ENCODE data around the gene MIA2. TPM values are rescaled to one million over a fixed set of nuclear protein-coding genes. Genes with fewer than 3 reads are reported as not detected.
"Not testable (repeated sequence)": the region's sequence is repeated elsewhere in the genome, so short reads cannot be mapped to it uniquely, and the experiment has no call there.

MIA2 gene
- total RNA-seq, 4 donors from 2014 or later, result 10.9 to 17.0 (median 12.6) TPM

DNA sequence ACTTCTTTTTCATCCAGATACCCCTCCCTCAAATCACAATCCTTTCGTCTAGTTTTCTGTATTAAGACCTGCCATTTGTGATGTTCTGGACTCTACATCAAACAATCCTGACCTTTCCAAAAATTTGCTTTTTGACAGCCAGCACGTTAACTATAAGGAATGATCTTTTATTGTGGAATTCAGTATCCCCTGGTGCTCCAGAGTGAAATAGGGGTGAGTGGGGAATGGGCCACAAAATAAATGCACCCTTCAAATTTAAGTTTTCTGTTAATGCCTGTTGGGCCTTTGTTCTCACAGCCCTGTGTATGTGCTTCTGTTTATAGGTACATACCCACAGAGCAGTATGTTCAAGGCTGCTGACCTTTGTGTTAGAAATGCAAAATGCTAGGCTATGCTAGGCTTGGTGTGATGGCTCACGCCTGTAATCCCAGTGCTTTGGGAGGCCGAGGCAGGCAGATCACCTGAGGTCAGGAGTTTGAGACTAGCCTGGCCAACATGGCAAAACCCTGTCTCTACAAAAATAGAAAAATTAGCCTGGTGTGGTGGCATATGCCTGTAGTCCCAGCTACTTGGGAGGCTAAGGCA, 46.7 kb upstream of the MIA2 start:
- no peak for TF ChIP-seq CTCF (IDR thresholded peaks at IDR 0.05)
- TF ChIP-seq POLR2AphosphoS5 (IDR thresholded peaks at IDR 0.05), result peak in 1 of 2 donors; percentile 7
- Histone ChIP-seq H3K27ac (replicated peaks in 1 of 4) (no peak overlapping the region), H3K9me3 (no peaks in the 10 kb centered on the region), H3K4me1 (no peaks in the 10 kb centered on the region), H3K4me3 (no peak overlapping the region), H3K36me3 (peaks cover 10 to 34% (median 31%) of the 10 kb centered on the region in 4 donors), H3K27me3 (no peaks in the 10 kb centered on the region)
- intact Hi-C loops (cut with DNase I), result no loop called here
- no peak for DNase-seq (ENCODE audit: extremely low spot score)
- 77% methylated on average over 4 of the region's 4 CpGs for whole genome bisulfite sequencing

DNA sequence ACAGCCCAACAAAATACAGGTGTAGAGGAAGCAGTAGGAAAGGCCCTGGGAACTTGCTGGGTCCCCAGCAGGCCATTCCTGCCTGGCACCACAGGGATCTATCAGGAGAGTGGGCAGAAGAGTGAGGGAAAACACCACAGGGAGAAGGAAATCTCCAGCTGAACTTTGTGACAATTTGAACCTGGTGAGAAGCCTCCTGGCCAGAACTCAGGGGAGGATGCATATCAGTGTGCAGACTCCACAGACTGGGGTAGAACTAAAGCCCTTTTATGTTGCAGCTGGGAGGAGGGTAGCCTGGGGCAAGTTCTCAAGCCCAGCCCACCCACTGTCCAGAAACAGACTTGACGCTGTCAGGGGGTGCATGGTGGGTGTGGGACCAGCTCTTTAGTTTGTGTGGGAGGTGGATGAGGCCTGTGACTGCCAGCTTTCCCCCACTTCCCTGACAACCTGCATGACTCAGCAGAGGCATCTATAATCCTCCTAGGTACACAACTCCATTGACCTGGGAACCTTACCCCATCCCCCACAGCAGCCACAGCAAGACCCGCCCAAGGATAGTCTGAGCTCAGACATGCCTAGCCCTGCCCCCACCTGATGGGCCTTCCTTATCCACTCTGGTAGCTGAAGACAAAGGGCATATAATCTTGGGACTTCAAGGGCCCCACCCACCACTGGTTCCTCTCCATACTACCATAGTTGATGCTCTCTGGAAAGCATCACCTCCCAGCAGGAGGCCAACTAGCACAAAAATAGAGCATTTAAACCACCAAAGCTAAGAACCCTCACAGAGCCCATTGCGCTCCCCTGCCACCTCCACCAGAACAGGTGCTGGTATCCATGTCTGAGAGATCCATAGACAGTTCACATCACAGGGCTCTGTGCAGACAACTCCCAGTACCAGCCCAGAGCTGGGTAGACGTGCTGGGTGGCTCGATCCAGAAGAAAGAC, 29.8 kb upstream of the MIA2 start:
- no peaks in the 10 kb centered on the region for H3K36me3 ChIP-seq
- 84% methylated on average over 5 of the region's 5 CpGs for WGBS
- DNase-seq (ENCODE audit: extremely low spot score), result no peak
- TF ChIP-seq POLR2A (IDR thresholded peaks at IDR 0.05; ENCODE audit: low read depth) (no peak), CTCF (IDR thresholded peaks at IDR 0.05) (no peak), POLR2AphosphoS5 (IDR thresholded peaks at IDR 0.05) (no peak), EP300 (IDR thresholded peaks at IDR 0.05) (no peak)
- no peaks in the 10 kb centered on the region for H3K4me1 ChIP-seq
- no peak overlapping the region for H3K4me3 ChIP-seq
- H3K9me3 ChIP-seq, result no peaks in the 10 kb centered on the region
- no peak overlapping the region for H3K27ac ChIP-seq (replicated peaks in 1 of 4)
- intact Hi-C loops (cut with DNase I), result no loop called here
- H3K27me3 ChIP-seq, result no peaks in the 10 kb centered on the region

- H3K27me3 ChIP-seq; H3K27ac ChIP-seq (replicated peaks in 1 of 4); H3K4me3 ChIP-seq; H3K36me3 ChIP-seq; DNase-seq (ENCODE audit: extremely low spot score); intact Hi-C loops (cut with DNase I); H3K4me1 ChIP-seq; H3K9me3 ChIP-seq: not testable (repeated sequence)
- WGBS, result 85% methylated on average over 2 of the region's 2 CpGs
Observed at GRCh38 chr14:39207430-39207829, 26.3 kb upstream of the MIA2 start.

GRCh38 chr14:39211109-39211741, 22.5 kb upstream of the MIA2 start:
- Histone ChIP-seq H3K36me3 (no peaks in the 10 kb centered on the region), H3K27ac (replicated peaks in 1 of 4) (no peak overlapping the region), H3K4me1 (no peaks in the 10 kb centered on the region), H3K27me3 (no peaks in the 10 kb centered on the region), H3K9me3 (no peaks in the 10 kb centered on the region), H3K4me3 (no peak overlapping the region)
- 81% methylated on average over 15 of the region's 15 CpGs for WGBS
- intact Hi-C loops (cut with DNase I), result no loop called here
- TF ChIP-seq EP300 (IDR thresholded peaks at IDR 0.05) (no peak), POLR2AphosphoS5 (IDR thresholded peaks at IDR 0.05) (no peak), CTCF (IDR thresholded peaks at IDR 0.05) (no peak), POLR2A (IDR thresholded peaks at IDR 0.05; ENCODE audit: low read depth) (no peak)
- DNase-seq (ENCODE audit: extremely low spot score), result no peak

GRCh38 chr14:39212034-39212433, 21.7 kb upstream of the MIA2 start:
- no peak for DNase-seq (ENCODE audit: extremely low spot score)
- intact Hi-C loops (cut with DNase I), result no loop called here
- Histone ChIP-seq H3K4me1 (no peaks in the 10 kb centered on the region), H3K27ac (replicated peaks in 1 of 4) (no peak overlapping the region), H3K4me3 (no peak overlapping the region), H3K27me3 (no peaks in the 10 kb centered on the region), H3K9me3 (no peaks in the 10 kb centered on the region), H3K36me3 (no peaks in the 10 kb centered on the region)
- TF ChIP-seq EP300 (IDR thresholded peaks at IDR 0.05), result no peak
- TF ChIP-seq POLR2A (IDR thresholded peaks at IDR 0.05; ENCODE audit: low read depth), result no peak
- TF ChIP-seq CTCF (IDR thresholded peaks at IDR 0.05), result no peak
- TF ChIP-seq POLR2AphosphoS5 (IDR thresholded peaks at IDR 0.05), result no peak
- 79% methylated on average over 2 of the region's 3 CpGs for WGBS
